PC-3 (cell line): ENCODE results near the gene MCF2L2. TPM values are rescaled to one million over a fixed set of nuclear protein-coding genes. Genes with fewer than 3 reads are reported as not detected.

ENCODE experiments used
- ATAC-seq: fragments of 200-7000 bp; cut with Tn5 transposase; 2 replicates; pipeline ENCODE4 v1.9.1; 2020; ENCODE audit warnings: mild to moderate bottlenecking, moderate library complexity
- BruUV-seq: library from RNA; stranded (reverse); fragments of 400-500 nt; replicated peaks from 2 replicates; lab custom pipeline; 2021; lab: Mats Ljungman, UMichigan
- CTCF ChIA-PET: fragments of 300-600 bp; sonication (Branson Sonifier 250); formaldehyde crosslinking; loops from one replicate; lab custom pipeline; 2022; ENCODE audit warnings: antibody characterized with exemption; lab: Charles Lee
- POLR2A ChIA-PET: fragments of 300-600 bp; sonication (Branson Sonifier 250); formaldehyde crosslinking; loops from one replicate; lab custom pipeline; 2022; ENCODE audit warnings: antibody characterized with exemption; ENCODE audit not compliant: unreplicated experiment; lab: Charles Lee
- DNase-seq: peaks from one replicate; pipeline ENCODE4 v3.0.0-alpha.2; 2015
- H2AFZ ChIP-seq: fragments of 300-600 bp; sonication (generic); 2 replicates; pipeline ENCODE4 v1.6.0; 2016; ENCODE audit warnings: antibody characterized with exemption, low read length
- H3F3A ChIP-seq: fragments of 300-600 bp; sonication (generic); one replicate; pipeline ENCODE4 v1.6.0; 2017; ENCODE audit warnings: antibody characterized with exemption, low read length, control low read depth, mild to moderate bottlenecking; ENCODE audit not compliant: unreplicated experiment
- H3K27ac ChIP-seq: fragments of 300-600 bp; sonication (generic); 2 replicates; pipeline ENCODE4 v1.5.1; 2016; ENCODE audit warnings: mild to moderate bottlenecking, low read length
- H3K27me3 ChIP-seq: fragments of 300-600 bp; sonication (generic); 2 replicates; pipeline ENCODE4 v1.6.1; 2016; ENCODE audit warnings: low read length, mixed read lengths
- H3K36me3 ChIP-seq: fragments of 300-600 bp; sonication (generic); 2 replicates; pipeline ENCODE4 v1.6.1; 2016; ENCODE audit warnings: low read depth, mixed run types, low read length, mixed read lengths
- H3K4me1 ChIP-seq: fragments of 300-600 bp; sonication (generic); 2 replicates; pipeline ENCODE4 v1.5.1; 2016; ENCODE audit warnings: low read length; ENCODE audit not compliant: insufficient read depth
- H3K4me2 ChIP-seq: fragments of 300-600 bp; sonication (generic); 2 replicates; pipeline ENCODE4 v1.6.0; 2016; ENCODE audit warnings: low read length
- H3K4me3 ChIP-seq: fragments of 300-600 bp; sonication (generic); 2 replicates; pipeline ENCODE4 v1.5.1; 2016; ENCODE audit warnings: mild to moderate bottlenecking, low read length, mixed read lengths
- H3K79me2 ChIP-seq: fragments of 300-600 bp; sonication (generic); 2 replicates; pipeline ENCODE4 v1.6.1; 2017; ENCODE audit warnings: low read length, mixed read lengths
- H3K9ac ChIP-seq: fragments of 300-600 bp; sonication (generic); 2 replicates; pipeline ENCODE4 v1.6.0; 2016; ENCODE audit warnings: mild to moderate bottlenecking, low read length
- H3K9me2 ChIP-seq: fragments of 300-600 bp; sonication (generic); replicated peaks from 2 replicates; pipeline ENCODE4 v1.6.1; 2016; ENCODE audit warnings: mixed run types, low read length, mixed read lengths
- H3K9me3 ChIP-seq: fragments of 300-600 bp; sonication (generic); 2 replicates; pipeline ENCODE4 v1.6.1; 2016; ENCODE audit warnings: low read length, mixed read lengths
- H4K20me1 ChIP-seq: fragments of 300-600 bp; sonication (generic); 2 replicates; pipeline ENCODE4 v1.6.1; 2016; ENCODE audit warnings: low read length, mixed read lengths
- EZH2 ChIP-seq: fragments of 300-600 bp; sonication (generic); IDR thresholded peaks from one replicate; pipeline ENCODE4 v1.6.1; 2017; ENCODE audit warnings: antibody characterized with exemption, mild to moderate bottlenecking, low read length; ENCODE audit not compliant: unreplicated experiment
- EZH2phosphoT487 ChIP-seq: fragments of 300-600 bp; sonication (generic); IDR thresholded peaks from 2 replicates; pipeline ENCODE4 v1.6.1; 2018; ENCODE audit warnings: mild to moderate bottlenecking, antibody characterized with exemption, low read length, borderline replicate concordance
- intact Hi-C: fragments of 100-400 bp; cut with micrococcal nuclease; formaldehyde crosslinking; loops from 2 replicates; pipeline ENCODE4 v1.9.0; 2023
- total RNA-seq: library from RNA; depleted of rRNA; stranded (reverse); fragments of >200 nt; gene quantifications from 2 replicates; pipeline ENCODE4 v1.2.3, GENCODE V29; 2014
- TF ChIP-seq, protein P1 (sequence below): fragments of 300-600 bp; sonication (generic); conservative IDR thresholded peaks from 2 replicates; pipeline ENCODE4 v1.5.1; 2017; ENCODE audit warnings: antibody characterized with exemption, low read depth, mild to moderate bottlenecking, low read length

The MCF2L2 gene
- total RNA-seq, 1 experiment from 2014 or later: 3.6 TPM

DNA sequence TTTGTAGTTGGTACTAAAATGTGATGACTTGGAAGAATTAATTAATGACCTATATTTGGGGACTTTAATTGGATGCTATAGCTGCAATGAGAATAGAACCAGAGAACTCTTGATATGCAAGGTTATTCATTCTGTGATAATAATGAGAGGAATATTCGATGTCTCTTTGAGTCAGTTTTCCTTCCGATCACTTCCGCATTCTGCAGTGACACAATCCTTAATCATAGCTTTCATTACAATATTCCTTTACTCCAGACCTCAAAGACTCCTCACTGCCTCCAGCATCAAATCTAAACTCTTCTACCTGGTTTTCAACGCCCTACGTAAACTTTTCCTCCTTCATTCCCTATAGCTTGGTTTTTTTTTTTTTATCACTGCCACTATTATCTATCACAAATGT, 153.8 kb downstream of the MCF2L2 start:
- no peak overlapping the region for H2AFZ ChIP-seq
- peaks cover 6% of the 10 kb centered on the region for H3F3A ChIP-seq
- peak overlapping the region; percentile 76 for H3K4me2 ChIP-seq
- no peaks in the 10 kb centered on the region for H4K20me1 ChIP-seq
- TF ChIP-seq EZH2 (no peak), EZH2phosphoT487 (no peak)
- TF ChIP-seq, protein P1, sequence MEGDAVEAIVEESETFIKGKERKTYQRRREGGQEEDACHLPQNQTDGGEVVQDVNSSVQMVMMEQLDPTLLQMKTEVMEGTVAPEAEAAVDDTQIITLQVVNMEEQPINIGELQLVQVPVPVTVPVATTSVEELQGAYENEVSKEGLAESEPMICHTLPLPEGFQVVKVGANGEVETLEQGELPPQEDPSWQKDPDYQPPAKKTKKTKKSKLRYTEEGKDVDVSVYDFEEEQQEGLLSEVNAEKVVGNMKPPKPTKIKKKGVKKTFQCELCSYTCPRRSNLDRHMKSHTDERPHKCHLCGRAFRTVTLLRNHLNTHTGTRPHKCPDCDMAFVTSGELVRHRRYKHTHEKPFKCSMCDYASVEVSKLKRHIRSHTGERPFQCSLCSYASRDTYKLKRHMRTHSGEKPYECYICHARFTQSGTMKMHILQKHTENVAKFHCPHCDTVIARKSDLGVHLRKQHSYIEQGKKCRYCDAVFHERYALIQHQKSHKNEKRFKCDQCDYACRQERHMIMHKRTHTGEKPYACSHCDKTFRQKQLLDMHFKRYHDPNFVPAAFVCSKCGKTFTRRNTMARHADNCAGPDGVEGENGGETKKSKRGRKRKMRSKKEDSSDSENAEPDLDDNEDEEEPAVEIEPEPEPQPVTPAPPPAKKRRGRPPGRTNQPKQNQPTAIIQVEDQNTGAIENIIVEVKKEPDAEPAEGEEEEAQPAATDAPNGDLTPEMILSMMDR: no peak
- ChIA-PET POLR2A (interaction anchor here (0.5 to 1.1 kb wide), 3 partner anchors 18 to 97 kb away, joined by 3 to 14 read pairs (median 9); partner anchors contain the start of gene B3GNT5), CTCF (interaction anchor here (0.6 kb wide), 1 partner anchor 73 kb away, joined by 6 read pairs; no protein-coding TSS in a partner anchor)
- peak overlapping the region; percentile 37; the same call in 1 of the 2 replicates for H3K4me3 ChIP-seq
- no TSS peak for BruUV-seq
- peaks cover 57% of the 10 kb centered on the region for H3K79me2 ChIP-seq
- ATAC-seq: peak; percentile 53
- H3K9me2 ChIP-seq: no peaks in the 10 kb centered on the region
- intact Hi-C loops: loop anchor here (1.0 to 5.0 kb wide), 2 partner anchors 8 to 152 kb away; no protein-coding TSS in a partner anchor
- peaks cover 78% of the 10 kb centered on the region for H3K4me1 ChIP-seq
- peaks cover 19% of the 10 kb centered on the region; the same call in 1 of the 2 replicates for H3K36me3 ChIP-seq
- peak overlapping the region; percentile 55 for H3K9ac ChIP-seq
- H3K27me3 ChIP-seq: no peaks in the 10 kb centered on the region
- H3K9me3 ChIP-seq: no peaks in the 10 kb centered on the region
- DNase-seq: peak; percentile 90
- peak overlapping the region; percentile 89 for H3K27ac ChIP-seq

DNA sequence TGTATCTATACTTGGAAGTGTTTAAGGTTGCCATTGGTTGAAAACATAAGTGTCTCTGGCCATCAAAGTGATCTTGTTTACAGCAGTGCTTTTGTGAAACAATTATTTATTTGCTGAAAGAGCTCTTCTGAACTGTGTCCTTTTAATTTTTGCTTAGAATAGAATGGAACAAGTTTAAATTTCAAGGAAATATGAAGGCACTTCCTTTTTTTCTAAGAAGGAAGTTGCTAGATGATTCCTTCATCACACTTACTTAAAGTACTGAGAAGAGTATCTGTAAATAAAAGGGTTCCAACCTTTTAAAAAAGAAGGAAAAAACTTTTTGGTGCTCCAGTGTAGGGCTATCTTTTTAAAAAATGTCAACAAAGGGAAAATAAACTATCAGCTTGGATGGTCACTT, 155.6 kb downstream of the MCF2L2 start:
- H3K4me3 ChIP-seq: no peak overlapping the region
- H3K36me3 ChIP-seq: peaks cover 24% of the 10 kb centered on the region
- ATAC-seq (no peak), DNase-seq (no peak)
- H3K27ac ChIP-seq: no peak overlapping the region
- no peaks in the 10 kb centered on the region for H4K20me1 ChIP-seq
- peaks cover 75% of the 10 kb centered on the region for H3K79me2 ChIP-seq
- POLR2A ChIA-PET: interaction anchor here (0.5 kb wide), 1 partner anchor 248 kb away, joined by 3 read pairs; no protein-coding TSS in a partner anchor
- H3K9me2 ChIP-seq: no peaks in the 10 kb centered on the region
- no peak overlapping the region for H2AFZ ChIP-seq
- peaks cover 74% of the 10 kb centered on the region for H3K4me1 ChIP-seq
- TF ChIP-seq, protein P1: no peak
- TF ChIP-seq EZH2: no peak
- no peak for TF ChIP-seq EZH2phosphoT487
- no peaks in the 10 kb centered on the region for H3K27me3 ChIP-seq
- H3F3A ChIP-seq: peaks cover 6% of the 10 kb centered on the region
- no peak overlapping the region for H3K4me2 ChIP-seq
- H3K9me3 ChIP-seq: no peaks in the 10 kb centered on the region
- BruUV-seq: no TSS peak
- intact Hi-C loops: loop anchor here (5.0 kb wide), 1 partner anchor 150 kb away; no protein-coding TSS in a partner anchor
- CTCF ChIA-PET: no interaction called here
- no peak overlapping the region for H3K9ac ChIP-seq

DNA sequence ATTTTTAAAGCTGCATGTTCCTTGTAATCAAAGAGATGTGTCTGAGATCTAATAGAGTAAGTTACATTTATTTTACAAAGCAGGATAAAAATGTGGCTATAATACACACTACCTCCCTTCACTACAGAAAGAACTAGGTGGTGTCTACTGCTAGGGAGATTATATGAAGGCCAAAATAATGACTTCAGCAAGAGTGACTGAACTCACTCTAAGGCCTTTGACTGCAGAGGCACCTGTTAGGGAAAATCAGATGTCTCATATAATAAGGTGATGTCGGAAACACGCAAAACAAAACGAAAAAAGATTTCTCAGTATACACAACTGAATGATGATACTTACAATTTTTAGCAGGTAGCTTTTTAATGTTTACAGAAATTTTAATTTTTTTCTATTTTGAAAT, 156.3 kb downstream of the MCF2L2 start:
- no peak for ATAC-seq

More for the DNA sequence above, 156.3 kb downstream of the MCF2L2 start:
- H3K4me3 ChIP-seq: no peak overlapping the region
- POLR2A ChIA-PET: interaction anchor here (0.5 kb wide), 1 partner anchor 247 kb away, joined by 3 read pairs; no protein-coding TSS in a partner anchor
- no peaks in the 10 kb centered on the region for H3K9me3 ChIP-seq
- H3K4me1 ChIP-seq: peaks cover 75% of the 10 kb centered on the region
- H4K20me1 ChIP-seq: no peaks in the 10 kb centered on the region
- TF ChIP-seq, protein P1: no peak
- TF ChIP-seq EZH2 (no peak), EZH2phosphoT487 (no peak)
- no peak for DNase-seq
- no peaks in the 10 kb centered on the region for H3K9me2 ChIP-seq
- no peak overlapping the region for H3K9ac ChIP-seq
- no peaks in the 10 kb centered on the region for H3K27me3 ChIP-seq
- H3K36me3 ChIP-seq: peaks cover 28% of the 10 kb centered on the region
- H3K4me2 ChIP-seq: no peak overlapping the region
- peaks cover 82% of the 10 kb centered on the region for H3K79me2 ChIP-seq
- H2AFZ ChIP-seq: no peak overlapping the region
- CTCF ChIA-PET: no interaction called here
- intact Hi-C loops: loop anchor here (5.0 kb wide), 1 partner anchor 150 kb away; no protein-coding TSS in a partner anchor
- peaks cover 6% of the 10 kb centered on the region for H3F3A ChIP-seq
- BruUV-seq: no TSS peak
- no peak overlapping the region for H3K27ac ChIP-seq
